HCEC 1CT (cell line): ENCODE measurements around the gene SNX9.
"Not testable (repeated sequence)": the region's sequence is repeated elsewhere in the genome, so short reads cannot be mapped to it uniquely, and the experiment has no call there.

ENCODE experiments used
- DNase-seq: peaks from one replicate; pipeline ENCODE4 v3.0.0-alpha.2; 2017

The SNX9 gene

GRCh38 chr6:157832250-157832967, 9.4 kb downstream of the SNX9 start:
- peak; percentile 29 for DNase-seq

GRCh38 chr6:157834549-157834948, 11.5 kb downstream of the SNX9 start:
- DNase-seq, result no peak

- DNase-seq, result no peak
Measured at GRCh38 chr6:157838718-157839430, 15.8 kb downstream of the SNX9 start.

GRCh38 chr6:157839606-157840005, 16.6 kb downstream of the SNX9 start:
- DNase-seq, result no peak

- no peak for DNase-seq
Measured at GRCh38 chr6:157840261-157840660, 17.2 kb downstream of the SNX9 start.

- DNase-seq, result peak; percentile 62
Measured at GRCh38 chr6:157840776-157841175, 17.7 kb downstream of the SNX9 start.

- no peak for DNase-seq
Measured at GRCh38 chr6:157841211-157841840, 18.3 kb downstream of the SNX9 start.

- DNase-seq, result no peak
Measured at GRCh38 chr6:157842212-157842611, 19.2 kb downstream of the SNX9 start.

- not testable (repeated sequence) for DNase-seq
Measured at GRCh38 chr6:157844196-157844595, 21.1 kb downstream of the SNX9 start.

GRCh38 chr6:157845493-157846259, 22.6 kb downstream of the SNX9 start:
- DNase-seq, result peak; percentile 67

GRCh38 chr6:157847846-157848245, 24.8 kb downstream of the SNX9 start:
- DNase-seq, result no peak

GRCh38 chr6:157848693-157849092, 25.6 kb downstream of the SNX9 start:
- DNase-seq, result no peak

- no peak for DNase-seq
Measured at GRCh38 chr6:157849288-157850017, 26.4 kb downstream of the SNX9 start.

GRCh38 chr6:157850030-157850429, 27.0 kb downstream of the SNX9 start:
- DNase-seq, result no peak

- DNase-seq, result no peak
Measured at GRCh38 chr6:157853018-157853805, 30.2 kb downstream of the SNX9 start.

- no peak for DNase-seq
Measured at GRCh38 chr6:157853902-157854502, 31.0 kb downstream of the SNX9 start.

GRCh38 chr6:157855325-157855724, 32.3 kb downstream of the SNX9 start:
- no peak for DNase-seq

GRCh38 chr6:157855804-157856203, 32.8 kb downstream of the SNX9 start:
- DNase-seq, result not testable (repeated sequence)

- DNase-seq, result not testable (repeated sequence)
Measured at GRCh38 chr6:157858664-157859063, 35.6 kb downstream of the SNX9 start.

GRCh38 chr6:157859775-157860504, 36.9 kb downstream of the SNX9 start:
- DNase-seq, result no peak
